B cell (primary cell): Measurements from ENCODE around the gene ELK4.

Experiments
- EZH2 ChIP-seq: IDR thresholded peaks from 2 replicates; pipeline ENCODE4 v1.6.1; 2012; ENCODE audit warnings: borderline replicate concordance, low read depth, mild to moderate bottlenecking, moderate library complexity, low read length; ENCODE audit not compliant: insufficient read depth, poor library complexity, severe bottlenecking
- TF ChIP-seq, protein P1 (sequence below): fragments of 200-600 bp; IDR thresholded peaks from one replicate; pipeline ENCODE4 v1.8.0; 2022; ENCODE audit warnings: antibody characterized with exemption, mild to moderate bottlenecking

DNA sequence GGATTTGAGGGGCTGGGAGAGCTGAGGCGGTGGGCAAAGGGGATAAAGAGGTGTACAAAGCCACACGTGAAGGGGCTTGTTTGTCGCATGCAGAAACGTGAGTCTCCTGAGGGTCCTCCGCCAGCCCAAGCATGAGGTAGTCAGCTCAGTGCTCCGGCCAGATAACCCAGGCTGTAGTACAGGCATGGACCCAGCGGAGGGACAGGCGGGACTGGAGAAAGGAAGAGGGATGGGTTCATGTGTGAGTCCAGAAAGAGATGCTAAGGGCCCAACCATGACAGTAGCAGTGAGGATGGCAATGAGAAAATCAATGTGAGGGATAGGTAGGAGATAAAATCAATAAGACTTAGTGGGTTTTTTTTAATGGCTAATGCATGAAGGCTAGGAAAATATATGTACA, 13.7 kb upstream of the ELK4 start:
- TF ChIP-seq, protein P1, sequence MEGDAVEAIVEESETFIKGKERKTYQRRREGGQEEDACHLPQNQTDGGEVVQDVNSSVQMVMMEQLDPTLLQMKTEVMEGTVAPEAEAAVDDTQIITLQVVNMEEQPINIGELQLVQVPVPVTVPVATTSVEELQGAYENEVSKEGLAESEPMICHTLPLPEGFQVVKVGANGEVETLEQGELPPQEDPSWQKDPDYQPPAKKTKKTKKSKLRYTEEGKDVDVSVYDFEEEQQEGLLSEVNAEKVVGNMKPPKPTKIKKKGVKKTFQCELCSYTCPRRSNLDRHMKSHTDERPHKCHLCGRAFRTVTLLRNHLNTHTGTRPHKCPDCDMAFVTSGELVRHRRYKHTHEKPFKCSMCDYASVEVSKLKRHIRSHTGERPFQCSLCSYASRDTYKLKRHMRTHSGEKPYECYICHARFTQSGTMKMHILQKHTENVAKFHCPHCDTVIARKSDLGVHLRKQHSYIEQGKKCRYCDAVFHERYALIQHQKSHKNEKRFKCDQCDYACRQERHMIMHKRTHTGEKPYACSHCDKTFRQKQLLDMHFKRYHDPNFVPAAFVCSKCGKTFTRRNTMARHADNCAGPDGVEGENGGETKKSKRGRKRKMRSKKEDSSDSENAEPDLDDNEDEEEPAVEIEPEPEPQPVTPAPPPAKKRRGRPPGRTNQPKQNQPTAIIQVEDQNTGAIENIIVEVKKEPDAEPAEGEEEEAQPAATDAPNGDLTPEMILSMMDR: no peak
- no peak for TF ChIP-seq EZH2
